Esophagus (tissue), 2 donors: Measurements from ENCODE around the gene CDC42EP1. TPM values are rescaled to one million over a fixed set of nuclear protein-coding genes. Genes with fewer than 3 reads are reported as not detected.
"Not testable (repeated sequence)": the region's sequence is repeated elsewhere in the genome, so short reads cannot be mapped to it uniquely, and the experiment has no call there.

Experiments used
- H3K27ac ChIP-seq, 2 donors: one replicate each; pipeline ENCODE4 v1.5.1; 2013; ENCODE audit warnings: low read depth in 2 of 2, mild to moderate bottlenecking in 2 of 2, inconsistent platforms in 1 of 2, low read length in 1 of 2, moderate library complexity in 1 of 2
- H3K27me3 ChIP-seq, 2 donors: one replicate each; pipeline ENCODE4 v1.6.1; 2013; ENCODE audit warnings: low read length in 2 of 2, control low read depth in 1 of 2, mild to moderate bottlenecking in 1 of 2; ENCODE audit not compliant: insufficient read depth in 2 of 2, control insufficient read depth in 1 of 2
- H3K36me3 ChIP-seq, 2 donors: one replicate each; pipeline ENCODE4 v1.6.1; 2013; ENCODE audit warnings: low read length in 1 of 2; ENCODE audit not compliant: control insufficient read depth in 2 of 2, insufficient read depth in 2 of 2
- H3K4me1 ChIP-seq, 2 donors: one replicate each; pipeline ENCODE4 v1.6.1; 2013; ENCODE audit warnings: low read length in 1 of 2; ENCODE audit not compliant: control insufficient read depth in 2 of 2, insufficient read depth in 2 of 2
- H3K4me3 ChIP-seq, 2 donors: one replicate each; pipeline ENCODE4 v1.5.1; 2013; ENCODE audit warnings: low read length in 2 of 2, mild to moderate bottlenecking in 2 of 2, low read depth in 1 of 2, moderate library complexity in 1 of 2
- H3K9me3 ChIP-seq, 2 donors: one replicate each; pipeline ENCODE4 v1.6.1; 2013; ENCODE audit warnings: mild to moderate bottlenecking in 2 of 2, low read depth in 1 of 2, low read length in 1 of 2, moderate library complexity in 1 of 2; ENCODE audit not compliant: control insufficient read depth in 2 of 2, insufficient read depth in 1 of 2
- WGBS, 2 donors: extraction: QIAGEN DNeasy Blood & Tissue Kit; methylation state at CpG; one replicate each; pipeline ENCODE4 v1.1.7; 2013; 5-methylcytosine and 5-hydroxymethylcytosine counted together
- polyA plus RNA-seq, 2 donors: library from polyadenylated mRNA; stranded (reverse); fragments of 200-250 nt; gene quantifications; one replicate each; pipeline ENCODE4 v1.2.3, GENCODE V29; 2013
- donor health status: healthy with polysubstance abuse.
- donor health status: Bipolar disorder and iron deficiency.

Gene CDC42EP1
- polyA plus RNA-seq, 2 donors, result 50.1 to 64.3 TPM

- Histone ChIP-seq H3K9me3 (no peaks in the 10 kb centered on the region), H3K4me1 (peaks cover 0 to 11% of the 10 kb centered on the region in 2 donors), H3K27me3 (no peaks in the 10 kb centered on the region), H3K36me3 (no peaks in the 10 kb centered on the region), H3K4me3 (no peak overlapping the region), H3K27ac (no peak overlapping the region)
- 85 to 86% methylated on average over 12 of the region's 12 CpGs for WGBS, 2 donors
These were observed 31.6 kb downstream of the CDC42EP1 start for GRCh38 chr22:37591823-37592404.

GRCh38 chr22:37594237-37594636, 34.0 kb downstream of the CDC42EP1 start:
- Histone ChIP-seq H3K27me3 (no peaks in the 10 kb centered on the region), H3K36me3 (no peaks in the 10 kb centered on the region), H3K9me3 (no peaks in the 10 kb centered on the region), H3K27ac (peak overlapping the region in 1 of 2 donors; percentile 5), H3K4me3 (no peak overlapping the region), H3K4me1 (peaks cover 0 to 11% of the 10 kb centered on the region in 2 donors)
- WGBS, 2 donors, result 85 to 86% methylated on average over 5 of the region's 5 CpGs

- Histone ChIP-seq H3K27ac (no peak overlapping the region), H3K9me3 (no peaks in the 10 kb centered on the region)
- WGBS, 2 donors, result 58 to 69% methylated on average over 4 of the region's 4 CpGs
These were observed 38.9 kb downstream of the CDC42EP1 start for GRCh38 chr22:37599153-37599552.

GRCh38 chr22:37601203-37601539, 40.9 kb downstream of the CDC42EP1 start:
- WGBS, 2 donors, result 39 to 59% methylated on average over 4 of the region's 4 CpGs
- Histone ChIP-seq H3K4me1 (no peaks in the 10 kb centered on the region), H3K9me3 (no peaks in the 10 kb centered on the region), H3K36me3 (no peaks in the 10 kb centered on the region), H3K27ac (no peak overlapping the region), H3K27me3 (no peaks in the 10 kb centered on the region), H3K4me3 (no peak overlapping the region)

More at GRCh38 chr22:37599153-37599552, 38.9 kb downstream of the CDC42EP1 start:
- no peaks in the 10 kb centered on the region for H3K27me3 ChIP-seq
- no peaks in the 10 kb centered on the region for H3K36me3 ChIP-seq
- H3K4me1 ChIP-seq, result peaks cover 0 to 8% of the 10 kb centered on the region in 2 donors
- no peak overlapping the region for H3K4me3 ChIP-seq

GRCh38 chr22:37601540-37602442, 41.5 kb downstream of the CDC42EP1 start:
- no peaks in the 10 kb centered on the region for H3K36me3 ChIP-seq
- no peaks in the 10 kb centered on the region for H3K27me3 ChIP-seq
- H3K4me3 ChIP-seq, result no peak overlapping the region
- H3K27ac ChIP-seq, result no peak overlapping the region
- H3K4me1 ChIP-seq, result no peaks in the 10 kb centered on the region
- no peaks in the 10 kb centered on the region for H3K9me3 ChIP-seq
- 37 to 54% methylated on average over 14 of the region's 14 CpGs for WGBS, 2 donors

GRCh38 chr22:37602546-37603277, 42.4 kb downstream of the CDC42EP1 start:
- not testable (repeated sequence) for H3K27ac ChIP-seq, H3K36me3 ChIP-seq, H3K27me3 ChIP-seq, H3K9me3 ChIP-seq, H3K4me3 ChIP-seq, H3K4me1 ChIP-seq
- 87 to 93% methylated on average over 5 of the region's 5 CpGs for WGBS, 2 donors

GRCh38 chr22:37604074-37604473, 43.8 kb downstream of the CDC42EP1 start:
- H3K27ac ChIP-seq, result no peak overlapping the region
- no peak overlapping the region for H3K4me3 ChIP-seq
- H3K27me3 ChIP-seq, result no peaks in the 10 kb centered on the region
- 94 to 97% methylated on average over 6 of the region's 6 CpGs for WGBS, 2 donors
- no peaks in the 10 kb centered on the region for H3K9me3 ChIP-seq
- no peaks in the 10 kb centered on the region for H3K36me3 ChIP-seq
- peaks cover 0 to 2% of the 10 kb centered on the region in 2 donors for H3K4me1 ChIP-seq

- Histone ChIP-seq H3K4me1 (peaks cover 3 to 5% of the 10 kb centered on the region in 2 donors), H3K36me3 (no peaks in the 10 kb centered on the region), H3K27me3 (no peaks in the 10 kb centered on the region), H3K4me3 (no peak overlapping the region), H3K27ac (peak overlapping the region in 1 of 2 donors; percentile 42), H3K9me3 (no peaks in the 10 kb centered on the region)
- WGBS, 2 donors, result 59 to 63% methylated on average over 5 of the region's 5 CpGs
These were observed 44.6 kb downstream of the CDC42EP1 start for GRCh38 chr22:37604875-37605274.

- Histone ChIP-seq H3K27me3 (no peaks in the 10 kb centered on the region), H3K9me3 (no peaks in the 10 kb centered on the region), H3K4me3 (peak overlapping the region; percentile 30 to 89), H3K36me3 (no peaks in the 10 kb centered on the region), H3K27ac (peak overlapping the region; percentile 96 to 98), H3K4me1 (peaks cover 12% of the 10 kb centered on the region in 2 donors)
- WGBS, 2 donors, result 1 to 2% methylated on average over 44 of the region's 44 CpGs
These were observed 47.0 kb downstream of the CDC42EP1 start for GRCh38 chr22:37607010-37607934.
